ENCODE results near the gene TP53AIP1. TPM values are rescaled to one million over a fixed set of nuclear protein-coding genes. Genes with fewer than 3 reads are reported as not detected.

Gene TP53AIP1
- total RNA-seq, 1 donor = not detected

- TF ChIP-seq, protein P1, sequence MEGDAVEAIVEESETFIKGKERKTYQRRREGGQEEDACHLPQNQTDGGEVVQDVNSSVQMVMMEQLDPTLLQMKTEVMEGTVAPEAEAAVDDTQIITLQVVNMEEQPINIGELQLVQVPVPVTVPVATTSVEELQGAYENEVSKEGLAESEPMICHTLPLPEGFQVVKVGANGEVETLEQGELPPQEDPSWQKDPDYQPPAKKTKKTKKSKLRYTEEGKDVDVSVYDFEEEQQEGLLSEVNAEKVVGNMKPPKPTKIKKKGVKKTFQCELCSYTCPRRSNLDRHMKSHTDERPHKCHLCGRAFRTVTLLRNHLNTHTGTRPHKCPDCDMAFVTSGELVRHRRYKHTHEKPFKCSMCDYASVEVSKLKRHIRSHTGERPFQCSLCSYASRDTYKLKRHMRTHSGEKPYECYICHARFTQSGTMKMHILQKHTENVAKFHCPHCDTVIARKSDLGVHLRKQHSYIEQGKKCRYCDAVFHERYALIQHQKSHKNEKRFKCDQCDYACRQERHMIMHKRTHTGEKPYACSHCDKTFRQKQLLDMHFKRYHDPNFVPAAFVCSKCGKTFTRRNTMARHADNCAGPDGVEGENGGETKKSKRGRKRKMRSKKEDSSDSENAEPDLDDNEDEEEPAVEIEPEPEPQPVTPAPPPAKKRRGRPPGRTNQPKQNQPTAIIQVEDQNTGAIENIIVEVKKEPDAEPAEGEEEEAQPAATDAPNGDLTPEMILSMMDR (IDR thresholded peaks at IDR 0.05; ENCODE audit: insufficient read depth, low read length) = no peak
- no peak overlapping the region for H3K4me3 ChIP-seq (ENCODE audit: low read depth, low read length)
- DNase-seq (ENCODE audit: low read depth) = no peak
Measured at GRCh38 chr11:128910576-128910975, 32.1 kb downstream of the TP53AIP1 start.

DNA sequence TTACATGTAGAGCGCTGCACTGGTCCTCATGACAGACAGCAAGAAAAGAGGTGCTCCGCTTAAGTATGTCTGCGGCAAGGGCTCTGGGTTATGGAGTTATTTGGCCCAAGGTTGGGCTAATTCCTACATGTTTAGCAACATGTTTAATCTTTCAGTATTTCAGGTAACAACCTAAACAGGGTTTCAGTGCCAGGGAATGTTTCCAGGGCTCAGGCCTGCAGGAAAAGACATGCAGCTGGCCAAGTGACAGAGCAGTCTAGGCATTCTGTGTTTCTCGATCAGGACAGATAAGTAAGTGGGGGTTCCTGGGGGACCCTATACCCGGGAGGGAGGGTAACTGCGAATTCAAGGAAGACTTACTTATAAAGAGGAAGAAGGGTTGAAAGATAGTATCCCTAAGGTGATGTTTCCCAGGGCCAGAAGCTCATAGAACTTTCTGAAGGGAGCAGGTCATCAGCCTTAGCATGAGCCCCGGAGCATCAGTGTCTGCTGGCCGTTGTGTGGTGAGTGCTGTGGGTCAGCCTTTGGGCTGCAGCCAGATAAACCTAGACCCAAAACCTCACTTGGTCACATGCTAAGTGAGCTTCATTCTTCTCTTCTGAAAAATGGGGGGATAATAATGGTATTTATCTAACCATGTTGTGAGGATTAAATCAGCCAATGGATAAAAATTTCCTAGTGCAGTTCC is 33.1 kb downstream of the TP53AIP1 start:
- TF ChIP-seq, protein P1 (IDR thresholded peaks at IDR 0.05; ENCODE audit: insufficient read depth, low read length) = no peak
- H3K4me3 ChIP-seq (ENCODE audit: low read depth, low read length) = no peak overlapping the region
- no peak for DNase-seq (ENCODE audit: low read depth)

DNA sequence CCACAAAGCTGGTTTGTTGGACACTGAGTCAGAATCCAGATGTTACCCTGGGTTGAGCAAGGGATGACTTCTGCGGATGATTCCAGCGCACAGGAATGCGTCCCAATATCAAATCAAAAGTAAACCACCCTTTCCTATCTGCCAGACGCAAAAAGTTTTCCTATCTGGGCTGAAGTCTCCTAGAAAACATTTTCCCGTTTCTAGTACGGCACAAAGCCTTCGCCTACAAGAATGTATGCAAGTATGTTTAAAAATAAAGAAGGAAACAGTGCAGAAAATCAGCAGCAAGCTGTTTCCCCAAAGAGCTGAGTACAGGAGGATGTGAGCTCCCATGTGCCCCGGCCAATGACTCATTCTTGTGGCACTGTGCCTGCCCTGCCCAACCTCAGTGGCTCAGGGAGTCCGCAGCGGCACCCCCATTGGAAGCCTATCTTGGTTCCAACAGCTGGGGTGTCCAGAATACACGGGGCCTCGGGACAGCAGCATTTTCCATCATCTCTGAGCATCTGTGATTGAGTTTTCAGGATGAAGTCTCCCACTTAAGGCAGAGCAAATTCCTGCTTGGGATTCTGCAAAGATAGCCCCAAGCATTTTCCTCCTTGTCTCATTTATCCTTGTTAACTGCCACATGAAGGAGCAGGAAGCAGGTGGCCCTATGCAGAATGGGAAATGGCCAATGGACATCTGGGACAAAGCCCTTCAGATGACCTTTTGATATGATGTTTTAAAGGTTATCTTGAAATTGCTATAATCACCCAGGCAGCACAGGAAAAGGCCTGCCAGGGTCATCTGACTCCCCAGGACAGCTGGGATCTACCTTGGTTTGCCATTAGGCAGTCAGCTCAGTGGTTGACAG is 34.1 kb downstream of the TP53AIP1 start:
- peak; percentile 71 for DNase-seq (ENCODE audit: low read depth)
- H3K4me3 ChIP-seq (ENCODE audit: low read depth, low read length) = no peak overlapping the region

GRCh38 chr11:128907585-128907984 is 35.1 kb downstream of the TP53AIP1 start:
- H3K4me3 ChIP-seq (ENCODE audit: low read depth, low read length) = no peak overlapping the region
- DNase-seq (ENCODE audit: low read depth) = no peak
- TF ChIP-seq, protein P1 (IDR thresholded peaks at IDR 0.05; ENCODE audit: insufficient read depth, low read length) = no peak

More for the DNA sequence above, 34.1 kb downstream of the TP53AIP1 start:
- TF ChIP-seq, protein P1 (IDR thresholded peaks at IDR 0.05; ENCODE audit: insufficient read depth, low read length) = no peak

GRCh38 chr11:128906185-128907050 is 36.3 kb downstream of the TP53AIP1 start:
- TF ChIP-seq, protein P1 (IDR thresholded peaks at IDR 0.05; ENCODE audit: insufficient read depth, low read length) = no peak
- no peak overlapping the region for H3K4me3 ChIP-seq (ENCODE audit: low read depth, low read length)
- no peak for DNase-seq (ENCODE audit: low read depth)
